Measurements from ENCODE around the gene DGUOK. TPM values are rescaled to one million over a fixed set of nuclear protein-coding genes. Genes with fewer than 3 reads are reported as not detected.

The DGUOK gene
- total and polyA plus RNA-seq, 2 of the 4 experiments (the other 2 are of a cell fraction) = 66.3 to 111 TPM

DNA sequence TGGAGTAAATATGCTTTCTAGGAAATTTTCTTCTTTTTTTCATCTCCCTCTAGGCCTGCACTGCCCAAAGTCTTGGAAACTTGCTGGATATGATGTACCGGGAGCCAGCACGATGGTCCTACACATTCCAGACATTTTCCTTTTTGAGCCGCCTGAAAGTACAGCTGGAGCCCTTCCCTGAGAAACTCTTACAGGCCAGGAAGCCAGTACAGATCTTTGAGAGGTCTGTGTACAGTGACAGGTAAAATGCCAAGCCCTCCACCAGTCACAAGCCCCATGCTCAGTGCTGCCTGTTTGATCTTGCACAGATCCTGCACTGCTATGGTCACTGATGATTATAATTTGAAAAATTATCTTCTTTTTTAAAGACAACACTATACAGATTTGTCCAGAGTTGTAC is 20.0 kb downstream of the DGUOK start:
- Histone ChIP-seq H2BK5ac (ENCODE audit: low read depth, low read length, poor library complexity, severe bottlenecking) (no peak overlapping the region), H4K20me1 (ENCODE audit: insufficient read depth, low read length) (peaks cover 58% of the 10 kb centered on the region)

More for the DNA sequence above, 20.0 kb downstream of the DGUOK start:
- no peak overlapping the region for H3K4ac ChIP-seq (ENCODE audit: low read depth, low read length)
- H2BK120ac ChIP-seq (ENCODE audit: low read depth, low read length) = no peak overlapping the region
- dilution Hi-C loops (cut with HindIII; ENCODE audit: low sequenced_read_pairs, unreplicated experiment) = no loop called here
- intact Hi-C loops (cut with micrococcal nuclease) = no loop called here
- no peak for ATAC-seq (ENCODE audit: low read depth)
- H2AK5ac ChIP-seq (ENCODE audit: low read depth, low read length) = no peak overlapping the region
- no peaks in the 10 kb centered on the region for H3K27me3 ChIP-seq (ENCODE audit: control insufficient read depth, insufficient read depth, low read length)
- CTCF ChIA-PET = no interaction called here
- no peak overlapping the region for H3K4me2 ChIP-seq (ENCODE audit: low read depth, low read length)
- H3K27ac ChIP-seq (ENCODE audit: insufficient read depth, low read length) = no peak overlapping the region
- no CpG with 5 or more reads among the region's 3 CpGs for WGBS, 2 experiments (ENCODE audit: extremely low coverage in 2 of 2, insufficient read length in 1 of 2)
- no peak overlapping the region for H2AK9ac ChIP-seq (replicated peaks; ENCODE audit: low read depth, low read length, poor library complexity)
- H3K9me1 ChIP-seq (ENCODE audit: insufficient read depth, low read length) = peaks cover 11% of the 10 kb centered on the region
- no peak overlapping the region for H4K5ac ChIP-seq (ENCODE audit: low read depth, low read length)
- no peak overlapping the region for H3K56ac ChIP-seq (ENCODE audit: extremely low read depth, insufficient read depth, low read length)
- no peak overlapping the region for H2BK15ac ChIP-seq (ENCODE audit: low read depth, low read length)
- H3K14ac ChIP-seq (replicated peaks; ENCODE audit: low read depth, low read length) = no peak overlapping the region
- no peak for DNase-seq
- in situ Hi-C loops (cut with MboI; ENCODE audit: low sequenced_read_pairs) = no loop called here
- H3K79me1 ChIP-seq (ENCODE audit: low read depth in 1 of 2, low read length in 2 of 2) = peaks cover 30 to 61% of the 10 kb centered on the region in 2 experiments
- no TSS peak for BruUV-seq (replicated peaks)
- no peak overlapping the region for H3K4me3 ChIP-seq (ENCODE audit: insufficient read depth, low read depth, low read length)
- no peak overlapping the region for H4K8ac ChIP-seq (ENCODE audit: low read depth in 2 of 2, low read length in 2 of 2)
- H3K4me1 ChIP-seq (ENCODE audit: control insufficient read depth, insufficient read depth, low read length) = no peaks in the 10 kb centered on the region
- H3K9me3 ChIP-seq (ENCODE audit: control insufficient read depth, insufficient read depth, low read length) = no peaks in the 10 kb centered on the region
- no peak overlapping the region for H2AFZ ChIP-seq (replicated peaks; ENCODE audit: low read length, poor library complexity)
- H2BK20ac ChIP-seq (ENCODE audit: low read depth, low read length) = no peak overlapping the region
- no peak overlapping the region for H4K91ac ChIP-seq (ENCODE audit: insufficient read depth, low read depth, low read length)
- no peak overlapping the region for H3K18ac ChIP-seq (ENCODE audit: low read depth, low read length)
- H3K36me3 ChIP-seq (ENCODE audit: control insufficient read depth, insufficient read depth, low read length) = peaks cover 39% of the 10 kb centered on the region
- POLR2A ChIA-PET (ENCODE audit: unreplicated experiment) = no interaction called here
- H3K23ac ChIP-seq (ENCODE audit: low read depth, low read length) = no peak overlapping the region
- no peak for TF ChIP-seq SMC3 (IDR thresholded peaks at IDR 0.05; ENCODE audit: low read depth, low read length)
- TF ChIP-seq BHLHE40 (IDR thresholded peaks at IDR 0.05; ENCODE audit: low read depth, low read length) = no peak
- TF ChIP-seq, protein P1, sequence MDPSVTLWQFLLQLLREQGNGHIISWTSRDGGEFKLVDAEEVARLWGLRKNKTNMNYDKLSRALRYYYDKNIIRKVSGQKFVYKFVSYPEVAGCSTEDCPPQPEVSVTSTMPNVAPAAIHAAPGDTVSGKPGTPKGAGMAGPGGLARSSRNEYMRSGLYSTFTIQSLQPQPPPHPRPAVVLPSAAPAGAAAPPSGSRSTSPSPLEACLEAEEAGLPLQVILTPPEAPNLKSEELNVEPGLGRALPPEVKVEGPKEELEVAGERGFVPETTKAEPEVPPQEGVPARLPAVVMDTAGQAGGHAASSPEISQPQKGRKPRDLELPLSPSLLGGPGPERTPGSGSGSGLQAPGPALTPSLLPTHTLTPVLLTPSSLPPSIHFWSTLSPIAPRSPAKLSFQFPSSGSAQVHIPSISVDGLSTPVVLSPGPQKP (IDR thresholded peaks at IDR 0.05; ENCODE audit: borderline replicate concordance, low read depth, low read length) = no peak
- TF ChIP-seq NFE2L2 (IDR thresholded peaks at IDR 0.05; ENCODE audit: low read depth, low read length) = no peak
- TF ChIP-seq MXI1 (IDR thresholded peaks at IDR 0.05; ENCODE audit: borderline replicate concordance, low read depth, low read length) = no peak
- TF ChIP-seq RCOR1 (IDR thresholded peaks at IDR 0.05; ENCODE audit: insufficient replicate concordance, low read length) = no peak
- TF ChIP-seq POLR2A (IDR thresholded peaks at IDR 0.05; ENCODE audit: low read depth, low read length) = no peak
- no peak for TF ChIP-seq CEBPB (IDR thresholded peaks at IDR 0.05; ENCODE audit: low read depth, low read length)
- no peak for TF ChIP-seq MAZ (IDR thresholded peaks at IDR 0.05; ENCODE audit: borderline replicate concordance, low read depth, low read length)
- TF ChIP-seq FOS (IDR thresholded peaks at IDR 0.05; ENCODE audit: low read depth, low read length) = no peak
- TF ChIP-seq RAD21 (IDR thresholded peaks at IDR 0.05; ENCODE audit: low read length) = no peak
- TF ChIP-seq MAFK (IDR thresholded peaks at IDR 0.05; ENCODE audit: low read depth, low read length) = no peak
- no peak for TF ChIP-seq RFX5 (IDR thresholded peaks at IDR 0.05; ENCODE audit: low read depth, low read length)
- TF ChIP-seq, protein P2, sequence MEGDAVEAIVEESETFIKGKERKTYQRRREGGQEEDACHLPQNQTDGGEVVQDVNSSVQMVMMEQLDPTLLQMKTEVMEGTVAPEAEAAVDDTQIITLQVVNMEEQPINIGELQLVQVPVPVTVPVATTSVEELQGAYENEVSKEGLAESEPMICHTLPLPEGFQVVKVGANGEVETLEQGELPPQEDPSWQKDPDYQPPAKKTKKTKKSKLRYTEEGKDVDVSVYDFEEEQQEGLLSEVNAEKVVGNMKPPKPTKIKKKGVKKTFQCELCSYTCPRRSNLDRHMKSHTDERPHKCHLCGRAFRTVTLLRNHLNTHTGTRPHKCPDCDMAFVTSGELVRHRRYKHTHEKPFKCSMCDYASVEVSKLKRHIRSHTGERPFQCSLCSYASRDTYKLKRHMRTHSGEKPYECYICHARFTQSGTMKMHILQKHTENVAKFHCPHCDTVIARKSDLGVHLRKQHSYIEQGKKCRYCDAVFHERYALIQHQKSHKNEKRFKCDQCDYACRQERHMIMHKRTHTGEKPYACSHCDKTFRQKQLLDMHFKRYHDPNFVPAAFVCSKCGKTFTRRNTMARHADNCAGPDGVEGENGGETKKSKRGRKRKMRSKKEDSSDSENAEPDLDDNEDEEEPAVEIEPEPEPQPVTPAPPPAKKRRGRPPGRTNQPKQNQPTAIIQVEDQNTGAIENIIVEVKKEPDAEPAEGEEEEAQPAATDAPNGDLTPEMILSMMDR (conservative IDR thresholded peaks at IDR 0.05; ENCODE audit: low read depth, low read length) = no peak
- no peak overlapping the region for H3K9ac ChIP-seq (ENCODE audit: low read depth, low read length)

Data from IMR-90 (cell line).